Gastrocnemius medialis (tissue), 4 donors: ENCODE data around the gene WTAP.
A peak's percentile ranks its signal among the peaks of the same experiment; 100 is the strongest.

Experiments
- CTCF ChIP-seq, 5 experiments: fragments of 450-650 bp in 3 of 5; fragments of 200-600 bp in 2 of 5; sonication (generic) in 2 of 5; IDR thresholded peaks in 4 of 5; conservative IDR thresholded peaks in 1 of 5; 1 replicate in 4 of 5; 2 replicates in 1 of 5; pipeline ENCODE4 v1.5.1; 2016 to 2019; ENCODE audit warnings: antibody characterized with exemption in 5 of 5, mild to moderate bottlenecking in 3 of 5, moderate library complexity in 3 of 5
- POLR2A ChIP-seq, 2 donors: fragments of 450-650 bp; IDR thresholded peaks; one replicate each; pipeline ENCODE4 v1.6.1; 2017; ENCODE audit warnings: antibody characterized with exemption in 2 of 2, mild to moderate bottlenecking in 2 of 2, moderate library complexity in 2 of 2

- TF ChIP-seq CTCF (IDR thresholded peaks at IDR 0.05 in 4 of 5, conservative IDR thresholded peaks at IDR 0.05 in 1 of 5) (no peak), POLR2A (IDR thresholded peaks at IDR 0.05) (peak; percentile 80 to 81)
Measured at GRCh38 chr6:159726255-159726917, 920 bp upstream of the WTAP start.
